Measurements from ENCODE around the gene FAM163B. TPM values are rescaled to one million over a fixed set of nuclear protein-coding genes. Genes with fewer than 3 reads are reported as not detected.

The FAM163B gene
- total RNA-seq, 4 donors from 2014 or later, result 0.64 TPM; not detected in 3

DNA sequence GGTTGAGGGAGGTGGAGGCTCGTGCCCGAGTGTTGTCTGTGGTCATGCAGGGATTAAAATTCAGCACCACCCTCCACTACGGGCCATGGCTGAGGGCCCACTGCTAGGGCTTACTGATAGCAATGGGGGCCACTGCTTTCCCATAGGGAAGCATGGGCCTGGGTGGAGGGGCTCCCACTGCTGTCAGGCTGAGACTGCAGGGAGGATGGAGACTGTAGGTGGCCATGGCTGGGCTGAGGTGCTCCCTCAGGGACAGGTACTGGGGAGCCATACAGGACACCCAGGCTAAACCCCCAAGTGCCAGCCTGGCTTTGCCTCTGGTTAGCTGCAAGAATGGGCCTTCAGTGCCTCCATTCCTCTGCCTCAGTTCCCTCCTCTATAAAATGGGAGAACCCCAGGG lies 26.1 kb downstream of the FAM163B start:
- no peaks in the 10 kb centered on the region for H3K9me3 ChIP-seq
- DNase-seq, result no peak
- no peaks in the 10 kb centered on the region for H3K36me3 ChIP-seq
- 86% methylated on average over 3 of the region's 3 CpGs; no CpG with 5 or more reads in 1 of the 2 donors for WGBS, 2 donors (ENCODE audit: low coverage in 1 of 2)
- H3K27me3 ChIP-seq, result peaks cover 29% of the 10 kb centered on the region
- H3K4me1 ChIP-seq, result peaks cover 17 to 31% (median 20%) of the 10 kb centered on the region in 4 donors
- no peak overlapping the region for H3K4me3 ChIP-seq
- H3K27ac ChIP-seq, result no peak overlapping the region
- TF ChIP-seq, protein P1, sequence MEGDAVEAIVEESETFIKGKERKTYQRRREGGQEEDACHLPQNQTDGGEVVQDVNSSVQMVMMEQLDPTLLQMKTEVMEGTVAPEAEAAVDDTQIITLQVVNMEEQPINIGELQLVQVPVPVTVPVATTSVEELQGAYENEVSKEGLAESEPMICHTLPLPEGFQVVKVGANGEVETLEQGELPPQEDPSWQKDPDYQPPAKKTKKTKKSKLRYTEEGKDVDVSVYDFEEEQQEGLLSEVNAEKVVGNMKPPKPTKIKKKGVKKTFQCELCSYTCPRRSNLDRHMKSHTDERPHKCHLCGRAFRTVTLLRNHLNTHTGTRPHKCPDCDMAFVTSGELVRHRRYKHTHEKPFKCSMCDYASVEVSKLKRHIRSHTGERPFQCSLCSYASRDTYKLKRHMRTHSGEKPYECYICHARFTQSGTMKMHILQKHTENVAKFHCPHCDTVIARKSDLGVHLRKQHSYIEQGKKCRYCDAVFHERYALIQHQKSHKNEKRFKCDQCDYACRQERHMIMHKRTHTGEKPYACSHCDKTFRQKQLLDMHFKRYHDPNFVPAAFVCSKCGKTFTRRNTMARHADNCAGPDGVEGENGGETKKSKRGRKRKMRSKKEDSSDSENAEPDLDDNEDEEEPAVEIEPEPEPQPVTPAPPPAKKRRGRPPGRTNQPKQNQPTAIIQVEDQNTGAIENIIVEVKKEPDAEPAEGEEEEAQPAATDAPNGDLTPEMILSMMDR (IDR thresholded peaks at IDR 0.05), result no peak
- TF ChIP-seq EP300 (IDR thresholded peaks at IDR 0.05; ENCODE audit: low read depth), result no peak
- TF ChIP-seq POLR2AphosphoS5 (IDR thresholded peaks at IDR 0.05), result no peak
- no peak for TF ChIP-seq POLR2A (IDR thresholded peaks at IDR 0.05)
- in situ Hi-C loops (cut with MboI; ENCODE audit: low pct_ligation_motif_present in 1 of 4, low pct_unique_long_range_greater_than_20kb in 1 of 4, low sequenced_read_pairs in 3 of 4) (no loop called here), intact Hi-C loops (cut with DNase I; ENCODE audit: low total_unique reads) (no loop called here)

DNA sequence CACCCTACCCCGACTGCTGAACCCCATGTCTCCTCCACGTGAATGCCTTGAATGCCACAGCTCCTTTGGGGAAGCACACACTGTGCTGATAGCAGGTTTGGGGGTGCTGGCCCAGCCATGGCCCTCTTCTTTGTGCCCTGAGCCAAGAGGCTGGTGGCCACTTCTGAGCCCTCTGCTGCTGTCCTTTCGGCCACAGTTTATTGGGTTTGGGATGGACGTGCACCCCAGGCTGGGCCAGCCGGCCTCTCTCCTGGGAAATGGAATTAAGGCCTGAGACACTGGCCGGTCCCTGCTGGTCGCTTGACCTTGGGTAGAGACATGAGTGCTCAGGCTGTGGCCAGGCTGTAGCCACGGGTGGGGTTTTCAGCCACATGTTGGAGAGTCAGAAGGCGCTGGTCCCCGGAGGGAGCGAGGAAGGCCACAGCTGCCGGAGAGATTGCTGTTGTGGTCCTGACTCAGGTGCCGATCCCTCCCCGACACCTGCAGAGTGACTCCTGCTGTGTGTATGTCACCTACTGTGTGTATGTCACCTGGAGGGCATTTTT lies 26.6 kb downstream of the FAM163B start:
- H3K9me3 ChIP-seq, result no peaks in the 10 kb centered on the region
- in situ Hi-C loops (cut with MboI; ENCODE audit: low pct_ligation_motif_present in 1 of 4, low pct_unique_long_range_greater_than_20kb in 1 of 4, low sequenced_read_pairs in 3 of 4), result no loop called here
- WGBS, 2 donors (ENCODE audit: low coverage in 1 of 2), result 80 to 83% methylated on average over 1 to 14 of the region's 14 CpGs

DNA sequence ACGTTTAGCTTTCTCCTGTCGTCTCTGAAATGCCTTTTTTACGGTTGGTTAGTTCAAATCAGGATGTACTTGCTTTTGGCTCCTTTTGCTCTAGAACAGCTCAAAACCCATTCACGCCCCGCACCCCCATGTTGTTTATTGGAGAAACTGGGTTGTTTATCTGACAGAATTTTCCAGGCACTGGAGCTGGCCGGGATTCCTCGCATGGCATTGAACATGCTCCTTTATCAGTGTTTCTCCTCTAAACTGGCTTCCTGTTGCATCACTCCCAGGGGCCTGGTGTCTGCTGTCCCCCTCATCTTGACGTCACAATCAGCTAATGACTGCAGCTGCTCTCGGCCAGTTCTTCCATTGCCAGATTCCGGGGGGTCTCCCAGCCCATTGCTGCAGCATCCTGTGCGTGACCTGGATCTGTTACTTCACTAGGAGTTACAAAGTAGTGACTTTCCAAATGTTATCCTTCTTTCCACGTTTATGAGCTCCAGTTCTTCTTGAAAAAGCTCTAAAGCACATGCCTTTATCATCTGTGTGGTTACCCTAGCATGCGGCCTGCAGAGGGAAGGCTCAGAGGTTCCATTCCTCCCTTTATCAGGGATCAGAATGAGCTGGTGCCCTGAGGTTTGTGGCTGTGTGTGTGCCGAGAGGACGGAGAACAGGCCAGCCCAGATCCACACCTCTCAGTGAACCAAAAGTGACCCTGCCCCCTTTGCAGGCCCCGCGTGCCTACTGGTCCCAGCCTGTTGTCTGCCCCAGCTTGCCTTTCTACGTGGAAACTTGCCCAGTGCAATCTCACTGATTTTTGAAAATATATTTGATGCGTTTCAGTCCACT lies 27.5 kb downstream of the FAM163B start:
- intact Hi-C loops (cut with DNase I; ENCODE audit: low total_unique reads) (no loop called here), in situ Hi-C loops (cut with MboI; ENCODE audit: low pct_ligation_motif_present in 1 of 4, low pct_unique_long_range_greater_than_20kb in 1 of 4, low sequenced_read_pairs in 3 of 4) (no loop called here)
- H3K9me3 ChIP-seq, result no peaks in the 10 kb centered on the region
- H3K4me3 ChIP-seq, result no peak overlapping the region
- H3K27me3 ChIP-seq, result peaks cover 37% of the 10 kb centered on the region
- TF ChIP-seq EP300 (IDR thresholded peaks at IDR 0.05; ENCODE audit: low read depth), result no peak
- TF ChIP-seq POLR2A (IDR thresholded peaks at IDR 0.05), result no peak
- no peak for TF ChIP-seq POLR2AphosphoS5 (IDR thresholded peaks at IDR 0.05)
- TF ChIP-seq, protein P1 (IDR thresholded peaks at IDR 0.05), result no peak
- no peaks in the 10 kb centered on the region for H3K36me3 ChIP-seq
- peak overlapping the region in 2 of 4 donors; percentile 9 to 21 for H3K27ac ChIP-seq
- peaks cover 17 to 37% (median 21%) of the 10 kb centered on the region in 4 donors for H3K4me1 ChIP-seq
- WGBS, 2 donors (ENCODE audit: low coverage in 1 of 2), result 76 to 77% methylated on average over 8 to 19 of the region's 19 CpGs
- DNase-seq, result no peak

More for the DNA sequence above, 26.6 kb downstream of the FAM163B start:
- TF ChIP-seq, protein P1 (IDR thresholded peaks at IDR 0.05), result no peak
- TF ChIP-seq POLR2A (IDR thresholded peaks at IDR 0.05) (no peak), POLR2AphosphoS5 (IDR thresholded peaks at IDR 0.05) (no peak)
- H3K27ac ChIP-seq, result no peak overlapping the region
- DNase-seq, result no peak
- H3K27me3 ChIP-seq, result peaks cover 32% of the 10 kb centered on the region
- no peak overlapping the region for H3K4me3 ChIP-seq
- no peaks in the 10 kb centered on the region for H3K36me3 ChIP-seq
- intact Hi-C loops (cut with DNase I; ENCODE audit: low total_unique reads), result no loop called here
- H3K4me1 ChIP-seq, result peaks cover 17 to 31% (median 20%) of the 10 kb centered on the region in 4 donors

DNA sequence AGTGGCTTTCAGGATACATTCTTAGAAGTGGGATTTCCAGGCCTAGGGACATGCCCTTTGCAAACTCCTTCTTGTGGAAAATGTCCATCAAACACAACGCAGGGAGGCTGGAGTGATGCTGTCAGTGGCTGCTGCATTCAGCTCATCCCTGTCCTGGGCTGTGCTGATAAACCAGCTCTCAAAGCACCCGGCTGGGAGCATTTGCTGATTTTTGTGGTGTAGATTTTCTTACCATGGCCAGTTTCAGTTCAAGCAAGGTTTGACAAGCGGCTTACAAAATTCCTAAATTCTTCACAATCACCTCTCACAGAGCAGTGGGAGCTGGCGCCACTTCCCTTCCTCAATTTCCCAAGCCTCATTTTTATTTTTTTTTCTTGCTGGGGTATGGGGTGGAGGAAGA lies 28.2 kb downstream of the FAM163B start:
- in situ Hi-C loops (cut with MboI; ENCODE audit: low pct_ligation_motif_present in 1 of 4, low pct_unique_long_range_greater_than_20kb in 1 of 4, low sequenced_read_pairs in 3 of 4) (no loop called here), intact Hi-C loops (cut with DNase I; ENCODE audit: low total_unique reads) (no loop called here)
- Histone ChIP-seq H3K4me1 (peaks cover 17 to 34% (median 22%) of the 10 kb centered on the region in 4 donors), H3K27ac (peak overlapping the region in 1 of 4 donors; percentile 9), H3K36me3 (no peaks in the 10 kb centered on the region), H3K4me3 (no peak overlapping the region), H3K27me3 (peaks cover 30% of the 10 kb centered on the region), H3K9me3 (no peaks in the 10 kb centered on the region)
- TF ChIP-seq EP300 (IDR thresholded peaks at IDR 0.05; ENCODE audit: low read depth) (no peak), POLR2AphosphoS5 (IDR thresholded peaks at IDR 0.05) (no peak), POLR2A (IDR thresholded peaks at IDR 0.05) (no peak)
- TF ChIP-seq, protein P1 (IDR thresholded peaks at IDR 0.05), result no peak
- DNase-seq, result no peak
- WGBS, 2 donors (ENCODE audit: low coverage in 1 of 2), result 75 to 89% methylated on average over 2 to 4 of the region's 4 CpGs

All from transverse colon (tissue), 4 donors.